Gastrocnemius medialis (tissue), 4 donors: Measurements from ENCODE around the gene LDB1. TPM values are rescaled to one million over a fixed set of nuclear protein-coding genes. Genes with fewer than 3 reads are reported as not detected.

Experiments
- ATAC-seq, 2 donors: fragments of 150-250 bp; one replicate each; pipeline ENCODE4 v1.9.1; 2016
- DNase-seq, 2 donors: peaks; one replicate each; pipeline ENCODE4 v3.0.0-alpha.2; 2019
- H3K27ac ChIP-seq, 4 donors: fragments of 200-600 bp; sonication (generic); 1 replicate in 1 of 4; 2 replicates in 3 of 4; pipeline ENCODE4 v1.5.1; 2016 to 2018; ENCODE audit warnings: mild to moderate bottlenecking in 2 of 4, moderate library complexity in 1 of 4
- H3K27me3 ChIP-seq, 3 donors: fragments of 200-600 bp; sonication (generic) in 2 of 3; 1 replicate in 1 of 3; 2 replicates in 2 of 3; pipeline versions ENCODE4 v1.5.1 to v1.6.0; 2016 to 2019; ENCODE audit warnings: mild to moderate bottlenecking in 1 of 3, moderate library complexity in 1 of 3
- H3K36me3 ChIP-seq, 2 donors: fragments of 200-600 bp; sonication (generic) in 1 of 2; one replicate each; pipeline ENCODE4 v1.5.1; 2017 to 2018
- H3K4me1 ChIP-seq, 2 donors: fragments of 200-600 bp; sonication (generic) in 1 of 2; one replicate each; pipeline ENCODE4 v1.5.1; 2016 to 2017; ENCODE audit warnings: mild to moderate bottlenecking in 2 of 2
- H3K4me3 ChIP-seq, 4 donors: fragments of 200-600 bp; sonication (generic) in 3 of 4; 1 replicate in 1 of 4; 2 replicates in 3 of 4; pipeline ENCODE4 v1.5.1; 2016 to 2019; ENCODE audit warnings: mild to moderate bottlenecking in 2 of 4
- H3K9me3 ChIP-seq, 3 donors: fragments of 200-600 bp; sonication (generic) in 2 of 3; 1 replicate in 1 of 3; 2 replicates in 2 of 3; pipeline ENCODE4 v1.5.1; 2016 to 2019
- CTCF ChIP-seq, 5 experiments: fragments of 450-650 bp in 3 of 5; fragments of 200-600 bp in 2 of 5; sonication (generic) in 2 of 5; IDR thresholded peaks in 4 of 5; conservative IDR thresholded peaks in 1 of 5; 1 replicate in 4 of 5; 2 replicates in 1 of 5; pipeline ENCODE4 v1.5.1; 2016 to 2019; ENCODE audit warnings: antibody characterized with exemption in 5 of 5, mild to moderate bottlenecking in 3 of 5, moderate library complexity in 3 of 5
- POLR2A ChIP-seq, 2 donors: fragments of 450-650 bp; IDR thresholded peaks; one replicate each; pipeline ENCODE4 v1.6.1; 2017; ENCODE audit warnings: antibody characterized with exemption in 2 of 2, mild to moderate bottlenecking in 2 of 2, moderate library complexity in 2 of 2
- in situ Hi-C, 4 donors: fragments of 200-750 bp; cut with MboI; loops; one replicate each; pipeline versions ENCODE4 v1.15.0 to v1.8.0; 2017; ENCODE audit warnings: low sequenced_read_pairs in 4 of 4
- intact Hi-C: fragments of 100-400 bp; cut with DNase I; formaldehyde crosslinking; loops from one replicate; pipeline ENCODE4 v1.15.1; 2023; ENCODE audit warnings: low total_unique reads
- total RNA-seq, 4 donors: library from RNA; depleted of rRNA; stranded (reverse); fragments of >200 nt; gene quantifications; one replicate each; pipeline versions ENCODE4 v1.1.0 to v1.2.3, GENCODE V29; 2016

The LDB1 gene
- total RNA-seq, 4 donors from 2014 or later, result 15.9 to 32.7 (median 28.6) TPM

GRCh38 chr10:102085336-102085735 is 34.8 kb downstream of the LDB1 start:
- Histone ChIP-seq H3K27ac (no peak overlapping the region), H3K36me3 (no peaks in the 10 kb centered on the region), H3K27me3 (no peaks in the 10 kb centered on the region), H3K4me3 (no peak overlapping the region), H3K9me3 (no peaks in the 10 kb centered on the region), H3K4me1 (no peaks in the 10 kb centered on the region)
- DNase-seq (no peak), ATAC-seq (no peak)
- intact Hi-C loops, result no loop called here
- in situ Hi-C loops, result no loop called here
- TF ChIP-seq CTCF (IDR thresholded peaks at IDR 0.05 in 4 of 5, conservative IDR thresholded peaks at IDR 0.05 in 1 of 5) (no peak), POLR2A (IDR thresholded peaks at IDR 0.05) (no peak)

GRCh38 chr10:102083541-102083940 is 36.6 kb downstream of the LDB1 start:
- no peak for DNase-seq
- intact Hi-C loops, result no loop called here
- H3K36me3 ChIP-seq, result no peaks in the 10 kb centered on the region
- TF ChIP-seq POLR2A (IDR thresholded peaks at IDR 0.05) (no peak), CTCF (IDR thresholded peaks at IDR 0.05 in 4 of 5, conservative IDR thresholded peaks at IDR 0.05 in 1 of 5) (no peak)
- no peak overlapping the region for H3K4me3 ChIP-seq
- no peak overlapping the region for H3K27ac ChIP-seq
- H3K4me1 ChIP-seq, result no peaks in the 10 kb centered on the region
- in situ Hi-C loops, result no loop called here
- H3K27me3 ChIP-seq, result no peaks in the 10 kb centered on the region
- no peak for ATAC-seq
- no peaks in the 10 kb centered on the region for H3K9me3 ChIP-seq

- intact Hi-C loops (loop anchor here (1.0 to 5.0 kb wide), 2 partner anchors 186 to 233 kb away; no protein-coding TSS in a partner anchor), in situ Hi-C loops (loop anchor here in 2 of 4 donors (10.0 kb wide), 2 partner anchors 228 to 238 kb away; partner anchors contain the start of gene KCNIP2 (in 1 of the 2))
- TF ChIP-seq POLR2A (IDR thresholded peaks at IDR 0.05), result no peak
- TF ChIP-seq CTCF (IDR thresholded peaks at IDR 0.05 in 4 of 5, conservative IDR thresholded peaks at IDR 0.05 in 1 of 5), result peak; percentile 70 to 92 (median 86)
- DNase-seq, result peak; percentile 47 to 72
- Histone ChIP-seq H3K4me3 (no peak overlapping the region), H3K36me3 (no peaks in the 10 kb centered on the region), H3K4me1 (peaks cover 14 to 17% of the 10 kb centered on the region in 2 donors), H3K9me3 (no peaks in the 10 kb centered on the region), H3K27me3 (no peaks in the 10 kb centered on the region), H3K27ac (no peak overlapping the region)
- peak; percentile 80 to 89 for ATAC-seq
Observed at GRCh38 chr10:102072673-102073527, 47.3 kb downstream of the LDB1 start.

GRCh38 chr10:102069071-102069470 is 51.1 kb downstream of the LDB1 start:
- Histone ChIP-seq H3K4me3 (no peak overlapping the region), H3K36me3 (no peaks in the 10 kb centered on the region), H3K4me1 (peaks cover 38 to 39% of the 10 kb centered on the region in 2 donors), H3K9me3 (no peaks in the 10 kb centered on the region), H3K27ac (no peak overlapping the region), H3K27me3 (no peaks in the 10 kb centered on the region)
- intact Hi-C loops, result loop anchor here (5.0 kb wide), 1 partner anchor 63 kb away; the partner anchor contains the start of gene PPRC1
- no peak for DNase-seq
- in situ Hi-C loops, result no loop called here
- no peak for TF ChIP-seq CTCF (IDR thresholded peaks at IDR 0.05 in 4 of 5, conservative IDR thresholded peaks at IDR 0.05 in 1 of 5)
- no peak for TF ChIP-seq POLR2A (IDR thresholded peaks at IDR 0.05)
- no peak for ATAC-seq
